Glutamatergic neuron (in vitro differentiated cells): ENCODE measurements around the gene LRP8. TPM values are rescaled to one million over a fixed set of nuclear protein-coding genes. Genes with fewer than 3 reads are reported as not detected.

Experiments used
- DNase-seq: peaks from one replicate; pipeline ENCODE4 v3.0.0; 2022
- H3K27ac Mint-ChIP-seq: one replicate; pipeline ENCODE4 v1.8.0; 2020; ENCODE audit warnings: mild to moderate bottlenecking, mixed read lengths, inconsistent platforms; ENCODE audit not compliant: unreplicated experiment
- H3K27me3 Mint-ChIP-seq: one replicate; pipeline ENCODE4 v1.8.0; 2020; ENCODE audit warnings: mild to moderate bottlenecking, moderate library complexity, mixed read lengths, inconsistent platforms; ENCODE audit not compliant: unreplicated experiment
- H3K36me3 Mint-ChIP-seq: one replicate; pipeline ENCODE4 v1.8.0; 2020; ENCODE audit warnings: mild to moderate bottlenecking, mixed read lengths, inconsistent platforms; ENCODE audit not compliant: unreplicated experiment
- H3K4me1 Mint-ChIP-seq: one replicate; pipeline ENCODE4 v1.8.0; 2020; ENCODE audit warnings: mild to moderate bottlenecking, low read depth, mixed read lengths, inconsistent platforms; ENCODE audit not compliant: unreplicated experiment
- H3K4me3 Mint-ChIP-seq: one replicate; pipeline ENCODE4 v1.8.0; 2020; ENCODE audit warnings: mild to moderate bottlenecking, mixed read lengths, inconsistent platforms; ENCODE audit not compliant: unreplicated experiment
- H3K9me3 Mint-ChIP-seq: one replicate; pipeline ENCODE4 v1.8.0; 2020; ENCODE audit warnings: mild to moderate bottlenecking, moderate library complexity, mixed read lengths, inconsistent platforms; ENCODE audit not compliant: unreplicated experiment
- total RNA-seq: library from RNA; stranded (reverse); fragmentation: NEBNext Ultra II Directional; extraction: Animal tissue kit (Norgen Biotek cat#: 25700); gene quantifications from one replicate; pipeline ENCODE4 v1.2.1, GENCODE V29; 2021; ENCODE audit not compliant: unreplicated experiment
- TF ChIP-seq, protein P1 (sequence below): fragments of 200-600 bp; sonication (generic); IDR thresholded peaks from one replicate; pipeline ENCODE4 v1.5.0; 2021; ENCODE audit not compliant: partially characterized antibody, unreplicated experiment

Gene LRP8
- total RNA-seq, 1 donor from 2014 or later: 57.9 TPM

DNA sequence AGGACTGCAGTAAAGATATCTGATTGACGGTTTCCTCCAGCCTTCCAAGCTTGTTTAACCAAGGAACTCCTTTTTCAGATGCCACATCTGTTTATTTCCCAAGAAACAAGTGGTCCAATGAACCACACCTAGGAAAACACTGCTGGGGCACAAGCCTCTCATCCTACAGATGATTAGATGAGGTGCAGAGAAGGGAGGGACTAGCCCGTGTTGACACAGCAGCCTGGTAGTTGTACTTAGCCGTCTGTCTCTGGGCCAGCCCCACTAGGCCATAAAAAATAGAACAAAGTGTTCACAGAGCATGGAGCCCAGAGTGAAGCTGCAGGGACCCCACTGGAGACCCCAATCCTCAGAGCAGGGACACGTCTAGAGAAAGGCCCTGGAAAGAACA lies 32.1 kb downstream of the LRP8 start:
- Mint-ChIP-seq H3K36me3 (no peaks in the 10 kb centered on the region), H3K4me3 (no peak overlapping the region), H3K9me3 (peaks cover 5% of the 10 kb centered on the region), H3K4me1 (peaks cover 26% of the 10 kb centered on the region), H3K27ac (no peak overlapping the region), H3K27me3 (peaks cover 9% of the 10 kb centered on the region)
- TF ChIP-seq, protein P1, sequence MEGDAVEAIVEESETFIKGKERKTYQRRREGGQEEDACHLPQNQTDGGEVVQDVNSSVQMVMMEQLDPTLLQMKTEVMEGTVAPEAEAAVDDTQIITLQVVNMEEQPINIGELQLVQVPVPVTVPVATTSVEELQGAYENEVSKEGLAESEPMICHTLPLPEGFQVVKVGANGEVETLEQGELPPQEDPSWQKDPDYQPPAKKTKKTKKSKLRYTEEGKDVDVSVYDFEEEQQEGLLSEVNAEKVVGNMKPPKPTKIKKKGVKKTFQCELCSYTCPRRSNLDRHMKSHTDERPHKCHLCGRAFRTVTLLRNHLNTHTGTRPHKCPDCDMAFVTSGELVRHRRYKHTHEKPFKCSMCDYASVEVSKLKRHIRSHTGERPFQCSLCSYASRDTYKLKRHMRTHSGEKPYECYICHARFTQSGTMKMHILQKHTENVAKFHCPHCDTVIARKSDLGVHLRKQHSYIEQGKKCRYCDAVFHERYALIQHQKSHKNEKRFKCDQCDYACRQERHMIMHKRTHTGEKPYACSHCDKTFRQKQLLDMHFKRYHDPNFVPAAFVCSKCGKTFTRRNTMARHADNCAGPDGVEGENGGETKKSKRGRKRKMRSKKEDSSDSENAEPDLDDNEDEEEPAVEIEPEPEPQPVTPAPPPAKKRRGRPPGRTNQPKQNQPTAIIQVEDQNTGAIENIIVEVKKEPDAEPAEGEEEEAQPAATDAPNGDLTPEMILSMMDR: no peak
- DNase-seq: no peak

DNA sequence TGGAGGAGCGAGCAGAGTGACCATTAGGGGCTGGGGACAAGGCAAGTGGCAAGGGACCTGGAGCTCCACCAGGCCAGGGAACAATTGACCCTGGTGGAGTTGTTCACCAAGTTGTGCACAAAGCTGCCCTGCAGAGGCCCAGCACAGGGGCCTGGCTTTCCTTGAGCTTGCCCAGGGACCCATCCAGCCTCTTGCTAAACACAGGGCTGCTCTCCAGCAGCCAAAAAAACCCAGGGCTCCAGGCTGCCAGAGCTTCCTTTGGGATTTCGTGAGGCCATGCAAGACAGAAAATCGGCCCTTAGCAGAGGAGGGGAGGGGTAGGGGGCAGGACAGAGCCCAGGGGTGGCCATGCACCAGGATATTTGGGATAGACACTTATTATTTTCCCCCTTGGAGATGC lies 32.6 kb downstream of the LRP8 start:
- peaks cover 5% of the 10 kb centered on the region for H3K9me3 Mint-ChIP-seq
- H3K27ac Mint-ChIP-seq: no peak overlapping the region
- no peaks in the 10 kb centered on the region for H3K36me3 Mint-ChIP-seq
- no peak overlapping the region for H3K4me3 Mint-ChIP-seq
- H3K27me3 Mint-ChIP-seq: peaks cover 9% of the 10 kb centered on the region
- TF ChIP-seq, protein P1: no peak
- H3K4me1 Mint-ChIP-seq: peaks cover 26% of the 10 kb centered on the region
- DNase-seq: no peak

DNA sequence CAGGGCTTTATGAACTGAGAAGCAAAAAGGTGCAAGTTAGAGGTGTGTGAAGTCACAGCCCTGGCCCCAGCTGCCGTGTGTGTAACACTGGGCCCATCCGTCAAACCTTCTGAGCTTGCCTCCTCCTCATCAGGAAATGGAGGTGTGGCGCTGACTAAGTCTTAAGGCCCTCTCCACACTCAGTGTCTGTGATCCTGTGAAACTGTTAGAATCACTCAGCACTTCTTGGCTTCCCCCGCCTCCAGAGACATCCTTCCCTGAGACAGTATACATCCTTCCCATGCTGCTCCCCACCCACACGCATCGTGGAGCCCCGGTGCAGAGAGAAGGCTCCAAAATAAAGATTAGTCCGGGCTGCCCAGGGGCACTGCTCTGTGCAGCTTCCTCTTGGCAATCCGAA lies 33.3 kb downstream of the LRP8 start:
- H3K27me3 Mint-ChIP-seq: peaks cover 6% of the 10 kb centered on the region
- H3K27ac Mint-ChIP-seq: no peak overlapping the region
- no peaks in the 10 kb centered on the region for H3K36me3 Mint-ChIP-seq
- peaks cover 23% of the 10 kb centered on the region for H3K4me1 Mint-ChIP-seq
- TF ChIP-seq, protein P1: no peak
- no peak for DNase-seq
- peaks cover 3% of the 10 kb centered on the region for H3K9me3 Mint-ChIP-seq
- no peak overlapping the region for H3K4me3 Mint-ChIP-seq

DNA sequence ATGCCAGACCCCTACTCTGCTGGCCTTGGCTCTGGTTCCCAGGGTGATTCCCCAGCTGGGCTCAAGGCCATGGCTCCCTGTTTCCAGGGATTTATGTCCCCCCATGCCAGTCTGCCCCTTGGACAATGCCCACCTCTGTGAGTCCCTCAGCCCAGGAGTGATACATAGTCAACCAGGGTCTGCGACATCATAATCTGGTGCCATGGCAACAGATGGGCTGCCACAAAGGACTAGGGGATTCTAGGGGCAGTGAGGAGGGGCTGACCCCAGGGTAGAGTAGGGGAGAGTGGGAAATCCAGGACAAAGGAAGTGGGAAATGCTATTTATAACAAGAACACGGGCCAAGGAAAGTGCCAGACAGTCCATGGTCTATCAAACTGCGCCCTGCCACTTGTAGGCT lies 33.8 kb downstream of the LRP8 start:
- no peak for DNase-seq
- Mint-ChIP-seq H3K36me3 (no peaks in the 10 kb centered on the region), H3K4me1 (peaks cover 23% of the 10 kb centered on the region), H3K27ac (no peak overlapping the region), H3K27me3 (peaks cover 6% of the 10 kb centered on the region), H3K9me3 (peaks cover 3% of the 10 kb centered on the region), H3K4me3 (no peak overlapping the region)
- TF ChIP-seq, protein P1: no peak

DNA sequence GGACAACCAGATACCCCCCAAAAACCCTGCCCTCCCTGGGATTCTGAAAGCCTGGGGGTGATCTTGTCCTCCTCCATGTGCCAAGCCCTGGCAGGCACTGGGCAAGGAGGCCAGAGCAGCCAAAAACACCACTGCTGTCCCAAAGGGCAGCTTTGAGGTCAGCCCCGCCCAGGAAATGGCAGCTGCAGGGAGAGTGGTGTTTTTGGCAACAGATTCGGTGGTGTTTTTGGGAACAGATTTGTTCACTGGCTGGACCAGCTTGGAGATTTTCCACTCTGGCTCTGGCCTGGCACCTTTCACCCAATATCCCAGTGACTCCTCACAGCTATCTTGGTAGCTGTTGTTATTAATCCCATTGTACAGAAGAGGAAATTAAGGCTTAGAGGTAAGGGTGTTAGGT lies 34.7 kb downstream of the LRP8 start:
- Mint-ChIP-seq H3K4me1 (peaks cover 26% of the 10 kb centered on the region), H3K27ac (no peak overlapping the region), H3K9me3 (peaks cover 3% of the 10 kb centered on the region), H3K36me3 (no peaks in the 10 kb centered on the region), H3K4me3 (no peak overlapping the region), H3K27me3 (peaks cover 8% of the 10 kb centered on the region)
- DNase-seq: no peak
- TF ChIP-seq, protein P1: no peak
